Neural progenitor cell (in vitro differentiated cells): ENCODE measurements around the gene MSL1. TPM values are rescaled to one million over a fixed set of nuclear protein-coding genes. Genes with fewer than 3 reads are reported as not detected.
A peak's percentile ranks its signal among the peaks of the same experiment; 100 is the strongest.

ENCODE experiments used
- DNase-seq: peaks from one replicate; pipeline ENCODE4 v3.0.0-alpha.2; 2016; ENCODE audit warnings: low spot score
- H2AFZ ChIP-seq: fragments of 200-600 bp; sonication (generic); replicated peaks from 2 replicates; pipeline ENCODE4 v1.6.1; 2016; ENCODE audit warnings: antibody characterized with exemption
- H3F3A ChIP-seq: fragments of 200-600 bp; sonication (generic); 2 replicates; pipeline ENCODE4 v1.6.1; 2016; ENCODE audit warnings: antibody characterized with exemption, low read depth
- H3K27ac ChIP-seq: fragments of 200-600 bp; sonication (generic); 2 replicates; pipeline ENCODE4 v1.5.1; 2016; ENCODE audit warnings: mild to moderate bottlenecking
- H3K27me3 ChIP-seq: fragments of 200-600 bp; sonication (generic); 2 replicates; pipeline ENCODE4 v1.6.1; 2016; ENCODE audit warnings: mild to moderate bottlenecking, moderate library complexity
- H3K36me3 ChIP-seq: fragments of 200-600 bp; sonication (generic); 2 replicates; pipeline ENCODE4 v1.5.1; 2016
- H3K4me1 ChIP-seq: fragments of 200-600 bp; sonication (generic); 2 replicates; pipeline ENCODE4 v1.6.1; 2016; ENCODE audit warnings: mixed run types
- H3K4me2 ChIP-seq: fragments of 200-600 bp; sonication (generic); 2 replicates; pipeline ENCODE4 v1.6.1; 2016
- H3K4me3 ChIP-seq: fragments of 200-600 bp; sonication (generic); 2 replicates; pipeline ENCODE4 v1.5.1; 2016
- H3K79me2 ChIP-seq: fragments of 200-600 bp; sonication (generic); 2 replicates; pipeline ENCODE4 v1.6.1; 2016; ENCODE audit warnings: low read depth
- H3K9ac ChIP-seq: fragments of 200-600 bp; sonication (generic); 2 replicates; pipeline ENCODE4 v1.6.1; 2016
- H3K9me3 ChIP-seq: fragments of 200-600 bp; sonication (generic); 2 replicates; pipeline ENCODE4 v1.5.1; 2016; ENCODE audit warnings: low read depth
- H4K20me1 ChIP-seq: fragments of 200-600 bp; sonication (generic); 2 replicates; pipeline ENCODE4 v1.6.1; 2016; ENCODE audit warnings: low read depth
- H3K27ac Mint-ChIP-seq: 3 replicates; pipeline ENCODE4 v1.8.0; 2021; ENCODE audit warnings: mixed read lengths
- H3K27me3 Mint-ChIP-seq: 2 replicates; pipeline ENCODE4 v1.8.0; 2022; ENCODE audit warnings: low read depth, mild to moderate bottlenecking, inconsistent platforms, moderate library complexity, mixed read lengths; ENCODE audit not compliant: insufficient read depth
- H3K36me3 Mint-ChIP-seq: 3 replicates; pipeline ENCODE4 v1.8.0; 2021; ENCODE audit warnings: mixed read lengths
- H3K4me1 Mint-ChIP-seq: 3 replicates; pipeline ENCODE4 v1.8.0; 2021; ENCODE audit warnings: mixed read lengths
- H3K4me3 Mint-ChIP-seq: 3 replicates; pipeline ENCODE4 v1.8.0; 2021; ENCODE audit warnings: mild to moderate bottlenecking, moderate library complexity, mixed read lengths
- H3K9me3 Mint-ChIP-seq: 3 replicates; pipeline ENCODE4 v1.8.0; 2020; ENCODE audit warnings: mixed read lengths
- CTCF ChIP-seq: fragments of 200-600 bp; sonication (generic); IDR thresholded peaks from 2 replicates; pipeline ENCODE4 v1.5.1; 2017; ENCODE audit warnings: antibody characterized with exemption, mild to moderate bottlenecking
- EZH2 ChIP-seq: fragments of 200-600 bp; sonication (generic); IDR thresholded peaks from 2 replicates; pipeline ENCODE4 v1.6.1; 2017; ENCODE audit warnings: antibody characterized with exemption, mild to moderate bottlenecking, moderate library complexity
- EZH2phosphoT487 ChIP-seq: fragments of 200-600 bp; sonication (generic); IDR thresholded peaks from 2 replicates; pipeline ENCODE4 v1.6.1; 2017; ENCODE audit warnings: antibody characterized with exemption
- total RNA-seq: library from RNA; depleted of rRNA; stranded (reverse); fragments of >200 nt; gene quantifications from 2 replicates; pipeline ENCODE4 v1.2.3, GENCODE V29; 2015; ENCODE audit warnings: low replicate concordance

MSL1 gene
- total RNA-seq, 1 donor from 2014 or later = 190 TPM

- H3K9me3 ChIP-seq = no peaks in the 10 kb centered on the region
- peaks cover 81% of the 10 kb centered on the region for H3K4me1 Mint-ChIP-seq
- H3K27me3 ChIP-seq = no peaks in the 10 kb centered on the region
- no peaks in the 10 kb centered on the region for H3K36me3 Mint-ChIP-seq
- TF ChIP-seq EZH2phosphoT487 (no peak), EZH2 (no peak), CTCF (peak; percentile 28)
- peaks cover 63% of the 10 kb centered on the region for H3K4me1 ChIP-seq
- H3K9me3 Mint-ChIP-seq = no peaks in the 10 kb centered on the region
- peak overlapping the region; percentile 82 for H3K27ac ChIP-seq
- no peaks in the 10 kb centered on the region for H3K79me2 ChIP-seq
- H3K27me3 Mint-ChIP-seq = peaks cover 10% of the 10 kb centered on the region
- no peak overlapping the region for H2AFZ ChIP-seq
- H3K9ac ChIP-seq = no peak overlapping the region
- no peak for DNase-seq
- peaks cover 63% of the 10 kb centered on the region for H3F3A ChIP-seq
- peak overlapping the region; percentile 91 for H3K27ac Mint-ChIP-seq
- no peaks in the 10 kb centered on the region for H4K20me1 ChIP-seq
- no peaks in the 10 kb centered on the region for H3K36me3 ChIP-seq
- H3K4me2 ChIP-seq = peak overlapping the region; percentile 69
- H3K4me3 Mint-ChIP-seq = no peak overlapping the region
- no peak overlapping the region for H3K4me3 ChIP-seq
Measured at GRCh38 chr17:40108970-40109824, 12.6 kb upstream of the MSL1 start.

GRCh38 chr17:40110026-40110845, 11.5 kb upstream of the MSL1 start:
- Histone ChIP-seq H3K4me3 (peak overlapping the region; percentile 25), H3K4me2 (peak overlapping the region; percentile 69), H3K79me2 (no peaks in the 10 kb centered on the region), H3K9ac (no peak overlapping the region), H4K20me1 (no peaks in the 10 kb centered on the region), H3F3A (peaks cover 73% of the 10 kb centered on the region), H3K9me3 (no peaks in the 10 kb centered on the region), H3K36me3 (no peaks in the 10 kb centered on the region), H3K4me1 (peaks cover 69% of the 10 kb centered on the region), H3K27me3 (no peaks in the 10 kb centered on the region), H3K27ac (peak overlapping the region; percentile 82), H2AFZ (no peak overlapping the region)
- Mint-ChIP-seq H3K4me1 (peaks cover 83% of the 10 kb centered on the region), H3K27ac (peak overlapping the region; percentile 91), H3K27me3 (peaks cover 9% of the 10 kb centered on the region), H3K36me3 (no peaks in the 10 kb centered on the region), H3K9me3 (no peaks in the 10 kb centered on the region), H3K4me3 (peak overlapping the region; percentile 11)
- DNase-seq = peak; percentile 89
- no peak for TF ChIP-seq EZH2
- no peak for TF ChIP-seq EZH2phosphoT487
- no peak for TF ChIP-seq CTCF

GRCh38 chr17:40111221-40112128, 10.3 kb upstream of the MSL1 start:
- H3F3A ChIP-seq = peaks cover 81% of the 10 kb centered on the region
- peak overlapping the region; percentile 36 for H3K4me3 Mint-ChIP-seq
- H3K4me1 ChIP-seq = peaks cover 65% of the 10 kb centered on the region
- DNase-seq = peak; percentile 93
- H3K36me3 Mint-ChIP-seq = no peaks in the 10 kb centered on the region
- H3K4me2 ChIP-seq = peak overlapping the region; percentile 69
- H3K4me1 Mint-ChIP-seq = peaks cover 72% of the 10 kb centered on the region
- no peak overlapping the region for H3K27ac ChIP-seq
- no peaks in the 10 kb centered on the region for H3K9me3 ChIP-seq
- H3K27me3 ChIP-seq = no peaks in the 10 kb centered on the region
- TF ChIP-seq EZH2phosphoT487 = no peak
- peak; percentile 61 for TF ChIP-seq CTCF
- no peak for TF ChIP-seq EZH2
- H3K4me3 ChIP-seq = no peak overlapping the region
- no peaks in the 10 kb centered on the region for H3K36me3 ChIP-seq
- no peak overlapping the region for H2AFZ ChIP-seq
- H3K79me2 ChIP-seq = no peaks in the 10 kb centered on the region
- H4K20me1 ChIP-seq = no peaks in the 10 kb centered on the region
- no peak overlapping the region for H3K27ac Mint-ChIP-seq
- H3K9me3 Mint-ChIP-seq = no peaks in the 10 kb centered on the region
- H3K9ac ChIP-seq = no peak overlapping the region
- H3K27me3 Mint-ChIP-seq = no peaks in the 10 kb centered on the region
